Hepatocyte (in vitro differentiated cells): Measurements from ENCODE around the gene HSF2. TPM values are rescaled to one million over a fixed set of nuclear protein-coding genes. Genes with fewer than 3 reads are reported as not detected.

ENCODE experiments used
- DNase-seq: peaks from one replicate; pipeline ENCODE4 v3.0.0-alpha.2; 2016; ENCODE audit warnings: low spot score
- H2AFZ ChIP-seq: fragments of 200-600 bp; sonication (generic); 2 replicates; pipeline ENCODE4 v1.6.0; 2016; ENCODE audit warnings: antibody characterized with exemption, mild to moderate bottlenecking
- H3K27ac ChIP-seq: fragments of 200-600 bp; sonication (generic); 2 replicates; pipeline ENCODE4 v1.5.1; 2016; ENCODE audit warnings: mild to moderate bottlenecking
- H3K27me3 ChIP-seq: fragments of 200-600 bp; sonication (generic); 2 replicates; pipeline ENCODE4 v1.6.1; 2016
- H3K36me3 ChIP-seq: fragments of 200-600 bp; sonication (generic); replicated peaks from 2 replicates; pipeline ENCODE4 v1.5.1; 2016; ENCODE audit warnings: low read depth; ENCODE audit not compliant: insufficient read depth
- H3K4me1 ChIP-seq: fragments of 200-600 bp; sonication (generic); 2 replicates; pipeline ENCODE4 v1.5.1; 2016; ENCODE audit warnings: mild to moderate bottlenecking, moderate library complexity; ENCODE audit not compliant: insufficient read depth
- H3K4me2 ChIP-seq: fragments of 200-600 bp; sonication (generic); 2 replicates; pipeline ENCODE4 v1.6.0; 2016
- H3K4me3 ChIP-seq: fragments of 200-600 bp; sonication (generic); 2 replicates; pipeline ENCODE4 v1.5.1; 2016; ENCODE audit warnings: mild to moderate bottlenecking
- H3K79me2 ChIP-seq: fragments of 200-600 bp; sonication (generic); 2 replicates; pipeline ENCODE4 v1.6.0; 2017; ENCODE audit warnings: mild to moderate bottlenecking
- H3K9me2 ChIP-seq: fragments of 200-600 bp; sonication (generic); replicated peaks from 2 replicates; pipeline ENCODE4 v1.6.0; 2017; ENCODE audit warnings: mild to moderate bottlenecking; ENCODE audit not compliant: insufficient read depth
- H3K9me3 ChIP-seq: fragments of 200-600 bp; sonication (generic); 2 replicates; pipeline ENCODE4 v1.5.1; 2016; ENCODE audit warnings: low read depth, mild to moderate bottlenecking
- H4K20me1 ChIP-seq: fragments of 200-600 bp; sonication (generic); 2 replicates; pipeline ENCODE4 v1.6.0; 2016; ENCODE audit warnings: mild to moderate bottlenecking; ENCODE audit not compliant: insufficient read depth, poor library complexity, severe bottlenecking
- EZH2 ChIP-seq: fragments of 200-600 bp; sonication (generic); IDR thresholded peaks from 2 replicates; pipeline ENCODE4 v1.6.1; 2016; ENCODE audit warnings: antibody characterized with exemption, mild to moderate bottlenecking, borderline replicate concordance
- EZH2phosphoT487 ChIP-seq: fragments of 200-600 bp; sonication (generic); IDR thresholded peaks from one replicate; pipeline ENCODE4 v1.6.1; 2018; ENCODE audit warnings: antibody characterized with exemption, mild to moderate bottlenecking, low read depth, moderate library complexity; ENCODE audit not compliant: unreplicated experiment, severe bottlenecking
- WGBS: methylation state at CpG from one replicate; pipeline ENCODE4 v1.1.6; 2016; ENCODE audit warnings: low lambda C conversion rate; ENCODE audit errors: missing lambda C conversion rate; 5-methylcytosine and 5-hydroxymethylcytosine counted together
- polyA plus RNA-seq: library from polyadenylated mRNA; unstranded; fragments of >200 nt; fragmentation: Nextera tagmentation; extraction: Ambion mirVana; gene quantifications from 2 replicates; pipeline ENCODE4 v1.2.1, GENCODE V29; 2016
- total RNA-seq: library from RNA; depleted of rRNA; stranded (reverse); fragments of >200 nt; gene quantifications from 2 replicates; pipeline ENCODE4 v1.2.3, GENCODE V29; 2014
- TF ChIP-seq, protein P1 (sequence below): fragments of 200-600 bp; sonication (generic); IDR thresholded peaks from 2 replicates; pipeline ENCODE4 v1.5.1; 2016; ENCODE audit warnings: antibody characterized with exemption, mild to moderate bottlenecking; ENCODE audit not compliant: poor library complexity

Gene HSF2
- total and polyA plus RNA-seq, 2 experiments from 2014 or later: 14.5 to 37.9 TPM

- Histone ChIP-seq H3K4me2 (no peak overlapping the region), H2AFZ (no peak overlapping the region), H3K4me1 (no peaks in the 10 kb centered on the region), H3K27me3 (no peaks in the 10 kb centered on the region), H4K20me1 (peaks cover 7% of the 10 kb centered on the region), H3K36me3 (no peaks in the 10 kb centered on the region), H3K4me3 (no peak overlapping the region), H3K9me3 (no peaks in the 10 kb centered on the region), H3K9me2 (no peaks in the 10 kb centered on the region), H3K27ac (no peak overlapping the region), H3K79me2 (peaks cover 98% of the 10 kb centered on the region)
- no peak for DNase-seq
- TF ChIP-seq, protein P1, sequence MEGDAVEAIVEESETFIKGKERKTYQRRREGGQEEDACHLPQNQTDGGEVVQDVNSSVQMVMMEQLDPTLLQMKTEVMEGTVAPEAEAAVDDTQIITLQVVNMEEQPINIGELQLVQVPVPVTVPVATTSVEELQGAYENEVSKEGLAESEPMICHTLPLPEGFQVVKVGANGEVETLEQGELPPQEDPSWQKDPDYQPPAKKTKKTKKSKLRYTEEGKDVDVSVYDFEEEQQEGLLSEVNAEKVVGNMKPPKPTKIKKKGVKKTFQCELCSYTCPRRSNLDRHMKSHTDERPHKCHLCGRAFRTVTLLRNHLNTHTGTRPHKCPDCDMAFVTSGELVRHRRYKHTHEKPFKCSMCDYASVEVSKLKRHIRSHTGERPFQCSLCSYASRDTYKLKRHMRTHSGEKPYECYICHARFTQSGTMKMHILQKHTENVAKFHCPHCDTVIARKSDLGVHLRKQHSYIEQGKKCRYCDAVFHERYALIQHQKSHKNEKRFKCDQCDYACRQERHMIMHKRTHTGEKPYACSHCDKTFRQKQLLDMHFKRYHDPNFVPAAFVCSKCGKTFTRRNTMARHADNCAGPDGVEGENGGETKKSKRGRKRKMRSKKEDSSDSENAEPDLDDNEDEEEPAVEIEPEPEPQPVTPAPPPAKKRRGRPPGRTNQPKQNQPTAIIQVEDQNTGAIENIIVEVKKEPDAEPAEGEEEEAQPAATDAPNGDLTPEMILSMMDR: no peak
- TF ChIP-seq EZH2: no peak
- no peak for TF ChIP-seq EZH2phosphoT487
- 97% methylated on average over 1 of the region's 1 CpG for WGBS
Measured at GRCh38 chr6:122408240-122408639, 8.8 kb downstream of the HSF2 start.

- H3K79me2 ChIP-seq: peaks cover 92% of the 10 kb centered on the region
Measured at GRCh38 chr6:122408702-122409458, 9.4 kb downstream of the HSF2 start.

DNA sequence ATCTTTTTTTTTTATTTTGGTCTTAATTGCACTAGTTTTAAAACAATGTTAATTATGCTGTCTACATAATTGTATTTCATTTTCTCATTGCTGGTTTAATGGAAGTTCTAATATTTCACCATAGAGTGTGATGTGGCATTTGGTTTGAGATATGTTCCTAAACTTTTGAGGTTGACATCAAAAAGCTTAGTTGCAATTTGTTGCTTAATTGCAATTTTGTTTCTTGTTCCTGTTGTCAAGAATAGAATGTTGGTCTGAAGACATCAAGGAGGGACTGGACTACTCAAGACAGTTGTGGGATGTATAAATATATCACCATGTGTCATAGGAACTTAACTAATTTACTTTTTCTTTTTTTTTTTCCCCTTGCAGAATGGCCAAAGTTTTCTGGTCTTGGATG lies 12.5 kb downstream of the HSF2 start:
- Histone ChIP-seq H3K79me2 (peaks cover 61% of the 10 kb centered on the region), H3K4me1 (no peaks in the 10 kb centered on the region), H3K9me2 (no peaks in the 10 kb centered on the region), H2AFZ (no peak overlapping the region), H3K36me3 (no peaks in the 10 kb centered on the region), H3K9me3 (no peaks in the 10 kb centered on the region), H3K4me3 (no peak overlapping the region), H3K4me2 (no peak overlapping the region), H3K27ac (no peak overlapping the region), H3K27me3 (no peaks in the 10 kb centered on the region), H4K20me1 (peaks cover 7% of the 10 kb centered on the region)
- TF ChIP-seq, protein P1: no peak
- TF ChIP-seq EZH2phosphoT487 (no peak), EZH2 (no peak)
- no peak for DNase-seq

More at GRCh38 chr6:122408702-122409458, 9.4 kb downstream of the HSF2 start:
- no peaks in the 10 kb centered on the region for H3K9me2 ChIP-seq
- no peak overlapping the region for H3K27ac ChIP-seq
- no peak overlapping the region for H3K4me3 ChIP-seq
- H2AFZ ChIP-seq: no peak overlapping the region
- TF ChIP-seq EZH2: no peak
- no peak for TF ChIP-seq EZH2phosphoT487
- TF ChIP-seq, protein P1: no peak
- no peak overlapping the region for H3K4me2 ChIP-seq
- peaks cover 7% of the 10 kb centered on the region for H4K20me1 ChIP-seq
- DNase-seq: no peak
- WGBS: 76% methylated on average over 6 of the region's 6 CpGs
- no peaks in the 10 kb centered on the region for H3K27me3 ChIP-seq
- no peaks in the 10 kb centered on the region for H3K4me1 ChIP-seq
- no peaks in the 10 kb centered on the region for H3K9me3 ChIP-seq
- H3K36me3 ChIP-seq: no peaks in the 10 kb centered on the region
